ENCODE measurements around the gene RHBDF2. TPM values are rescaled to one million over a fixed set of nuclear protein-coding genes. Genes with fewer than 3 reads are reported as not detected.

Gene RHBDF2
- total RNA-seq, 1 donor from 2014 or later, result 30.7 TPM

- Mint-ChIP-seq H3K4me3 (ENCODE audit: unreplicated experiment) (peak overlapping the region; percentile 54), H3K9me3 (ENCODE audit: unreplicated experiment) (no peaks in the 10 kb centered on the region), H3K27ac (ENCODE audit: unreplicated experiment) (no peak overlapping the region), H3K36me3 (ENCODE audit: low read depth, unreplicated experiment) (no peaks in the 10 kb centered on the region), H3K27me3 (ENCODE audit: low read depth, unreplicated experiment) (peaks cover 23% of the 10 kb centered on the region), H3K4me1 (ENCODE audit: low read depth, unreplicated experiment) (peaks cover 9% of the 10 kb centered on the region)
- FAIRE-seq (no peak), DNase-seq (ENCODE audit: low read depth) (no peak)
- TF ChIP-seq EZH2 (IDR thresholded peaks at IDR 0.05; ENCODE audit: insufficient read depth, low read length) (no peak), CTCF (IDR thresholded peaks at IDR 0.05; ENCODE audit: insufficient read depth, low read depth, low read length) (no peak)
- Histone ChIP-seq H3K4me2 (ENCODE audit: low read length) (no peak overlapping the region), H3K27ac (ENCODE audit: low read depth, low read length) (no peak overlapping the region), H2AFZ (ENCODE audit: low read depth, low read length) (no peak overlapping the region), H3K9me3 (ENCODE audit: insufficient read depth, low read depth, low read length) (no peaks in the 10 kb centered on the region), H4K20me1 (ENCODE audit: insufficient read depth, low read length) (peaks cover 5% of the 10 kb centered on the region), H3K79me2 (ENCODE audit: insufficient read depth, low read length) (peaks cover 14% of the 10 kb centered on the region), H3K9ac (ENCODE audit: low read length) (no peak overlapping the region), H3K36me3 (ENCODE audit: insufficient read depth, low read length) (no peaks in the 10 kb centered on the region), H3K4me3 (ENCODE audit: insufficient read depth, low read depth, low read length) (no peak overlapping the region), H3K27me3 (ENCODE audit: insufficient read depth, low read length) (peaks cover 5% of the 10 kb centered on the region), H3K4me1 (ENCODE audit: insufficient read depth, low read length) (peaks cover 24% of the 10 kb centered on the region)
Measured at GRCh38 chr17:76504117-76504516, 2.9 kb upstream of the RHBDF2 start.

GRCh38 chr17:76502341-76503211 is 1.4 kb upstream of the RHBDF2 start:
- Histone ChIP-seq H3K9me3 (ENCODE audit: insufficient read depth, low read depth, low read length) (no peaks in the 10 kb centered on the region), H2AFZ (ENCODE audit: low read depth, low read length) (no peak overlapping the region), H3K4me3 (ENCODE audit: insufficient read depth, low read depth, low read length) (no peak overlapping the region), H3K27ac (ENCODE audit: low read depth, low read length) (no peak overlapping the region), H3K4me1 (ENCODE audit: insufficient read depth, low read length) (peaks cover 40% of the 10 kb centered on the region), H3K27me3 (ENCODE audit: insufficient read depth, low read length) (peaks cover 3% of the 10 kb centered on the region), H3K79me2 (ENCODE audit: insufficient read depth, low read length) (peaks cover 25% of the 10 kb centered on the region), H3K4me2 (ENCODE audit: low read length) (no peak overlapping the region), H4K20me1 (ENCODE audit: insufficient read depth, low read length) (peaks cover 5% of the 10 kb centered on the region), H3K36me3 (ENCODE audit: insufficient read depth, low read length) (no peaks in the 10 kb centered on the region), H3K9ac (ENCODE audit: low read length) (no peak overlapping the region)
- Mint-ChIP-seq H3K9me3 (ENCODE audit: unreplicated experiment) (no peaks in the 10 kb centered on the region), H3K36me3 (ENCODE audit: low read depth, unreplicated experiment) (no peaks in the 10 kb centered on the region), H3K27me3 (ENCODE audit: low read depth, unreplicated experiment) (peaks cover 13% of the 10 kb centered on the region), H3K4me1 (ENCODE audit: low read depth, unreplicated experiment) (peaks cover 21% of the 10 kb centered on the region), H3K27ac (ENCODE audit: unreplicated experiment) (peak overlapping the region; percentile 66), H3K4me3 (ENCODE audit: unreplicated experiment) (peak overlapping the region; percentile 64)
- FAIRE-seq (no peak), DNase-seq (ENCODE audit: low read depth) (no peak)
- TF ChIP-seq EZH2 (IDR thresholded peaks at IDR 0.05; ENCODE audit: insufficient read depth, low read length) (no peak), CTCF (IDR thresholded peaks at IDR 0.05; ENCODE audit: insufficient read depth, low read depth, low read length) (no peak)

GRCh38 chr17:76501827-76502307 is 644 bp upstream of the RHBDF2 start:
- H3K27ac ChIP-seq (ENCODE audit: low read depth, low read length), result peak overlapping the region; percentile 42
- H3K4me1 Mint-ChIP-seq (ENCODE audit: low read depth, unreplicated experiment), result peaks cover 21% of the 10 kb centered on the region
- peak overlapping the region; percentile 75 for H3K27ac Mint-ChIP-seq (ENCODE audit: unreplicated experiment)
- H3K9ac ChIP-seq (ENCODE audit: low read length), result peak overlapping the region; percentile 79
- H4K20me1 ChIP-seq (ENCODE audit: insufficient read depth, low read length), result peaks cover 5% of the 10 kb centered on the region
- peaks cover 32% of the 10 kb centered on the region for H3K79me2 ChIP-seq (ENCODE audit: insufficient read depth, low read length)
- H3K4me2 ChIP-seq (ENCODE audit: low read length), result peak overlapping the region; percentile 99
- H3K4me1 ChIP-seq (ENCODE audit: insufficient read depth, low read length), result peaks cover 40% of the 10 kb centered on the region
- H3K9me3 Mint-ChIP-seq (ENCODE audit: unreplicated experiment), result no peaks in the 10 kb centered on the region
- no peaks in the 10 kb centered on the region for H3K9me3 ChIP-seq (ENCODE audit: insufficient read depth, low read depth, low read length)
- peaks cover 8% of the 10 kb centered on the region for H3K27me3 Mint-ChIP-seq (ENCODE audit: low read depth, unreplicated experiment)
- no peaks in the 10 kb centered on the region for H3K27me3 ChIP-seq (ENCODE audit: insufficient read depth, low read length)
- no peak for TF ChIP-seq EZH2 (IDR thresholded peaks at IDR 0.05; ENCODE audit: insufficient read depth, low read length)
- TF ChIP-seq CTCF (IDR thresholded peaks at IDR 0.05; ENCODE audit: insufficient read depth, low read depth, low read length), result no peak
- H2AFZ ChIP-seq (ENCODE audit: low read depth, low read length), result peak overlapping the region; percentile 97
- no peaks in the 10 kb centered on the region for H3K36me3 ChIP-seq (ENCODE audit: insufficient read depth, low read length)
- peak overlapping the region; percentile 52 for H3K4me3 ChIP-seq (ENCODE audit: insufficient read depth, low read depth, low read length)
- no peak for DNase-seq (ENCODE audit: low read depth)
- H3K36me3 Mint-ChIP-seq (ENCODE audit: low read depth, unreplicated experiment), result no peaks in the 10 kb centered on the region
- peak overlapping the region; percentile 89 for H3K4me3 Mint-ChIP-seq (ENCODE audit: unreplicated experiment)
- FAIRE-seq, result no peak
